Nephron (organoid): ENCODE data around the gene PON1.

Experiments used
- H3K27ac Mint-ChIP-seq, 3 experiments: 2 replicates each; pipeline ENCODE4 v1.8.0; 2020; ENCODE audit warnings: mixed read lengths in 3 of 3, mild to moderate bottlenecking in 2 of 3, moderate library complexity in 1 of 3
- H3K27me3 Mint-ChIP-seq: 2 replicates; pipeline ENCODE4 v1.8.0; 2021; ENCODE audit warnings: low read depth, mild to moderate bottlenecking, moderate library complexity, mixed read lengths
- H3K36me3 Mint-ChIP-seq: 2 replicates; pipeline ENCODE4 v1.8.0; 2020; ENCODE audit warnings: low read depth, mixed read lengths
- H3K4me1 Mint-ChIP-seq: 2 replicates; pipeline ENCODE4 v1.8.0; 2020; ENCODE audit warnings: mixed read lengths
- H3K4me3 Mint-ChIP-seq, 3 experiments: 2 replicates each; pipeline ENCODE4 v1.8.0; 2020; ENCODE audit warnings: mild to moderate bottlenecking in 3 of 3, mixed read lengths in 3 of 3, moderate library complexity in 2 of 3
- H3K9me3 Mint-ChIP-seq: 2 replicates; pipeline ENCODE4 v1.8.0; 2020; ENCODE audit warnings: mixed read lengths
- TF ChIP-seq, protein P1 (sequence below), 3 experiments: fragments of 200-600 bp; sonication (generic); IDR thresholded peaks; one replicate each; pipeline ENCODE4 v1.5.0; 2021; ENCODE audit warnings: antibody characterized with exemption in 3 of 3; ENCODE audit not compliant: unreplicated experiment in 3 of 3

PON1 gene

DNA sequence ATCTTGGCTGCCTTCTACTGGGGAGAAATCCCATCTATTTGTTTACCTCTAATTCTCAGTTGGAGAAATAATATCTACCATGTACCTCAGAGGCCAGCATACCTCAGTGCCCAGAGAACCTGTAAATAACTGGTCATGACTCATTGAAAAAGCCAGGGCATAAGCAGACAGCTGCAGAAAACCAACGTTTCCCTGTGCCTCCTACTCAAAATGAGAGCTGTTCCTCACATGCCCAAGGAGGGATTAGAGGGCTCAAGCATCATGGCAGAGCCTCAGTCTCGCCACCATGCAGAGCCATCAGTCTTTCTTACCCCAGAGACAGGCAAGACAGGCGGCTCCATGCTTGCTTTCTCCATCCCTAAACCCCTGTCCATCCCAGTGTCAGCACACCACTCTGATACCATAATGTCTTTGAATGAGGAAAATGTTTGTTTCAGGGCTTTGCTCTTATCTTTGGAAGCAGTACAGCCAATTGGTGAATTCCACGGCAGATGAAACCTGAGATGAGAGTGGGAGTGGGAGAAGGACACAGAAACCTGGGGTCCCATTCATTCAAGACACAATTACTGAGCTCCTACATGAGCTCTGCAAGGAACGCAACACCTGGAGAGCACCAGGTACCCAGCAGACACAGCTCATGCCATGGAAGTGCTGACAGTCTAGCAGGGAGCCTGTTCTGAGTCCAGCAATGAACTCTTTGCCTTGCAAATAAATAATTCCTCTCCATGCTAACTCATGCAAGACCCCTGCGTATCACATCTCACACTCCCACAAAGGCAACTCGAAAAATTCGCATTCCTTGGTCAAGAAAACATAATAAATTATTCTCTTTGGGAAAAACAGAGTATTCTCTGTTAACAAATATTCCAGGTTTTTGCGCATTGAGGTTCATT is 21.1 kb downstream of the PON1 start:
- H3K27me3 Mint-ChIP-seq = no peaks in the 10 kb centered on the region
- no peaks in the 10 kb centered on the region for H3K9me3 Mint-ChIP-seq
- H3K27ac Mint-ChIP-seq = peak overlapping the region; percentile 1 to 69 (median 26)
- no peak overlapping the region for H3K4me3 Mint-ChIP-seq
- H3K36me3 Mint-ChIP-seq = peaks cover 3% of the 10 kb centered on the region
- TF ChIP-seq, protein P1, sequence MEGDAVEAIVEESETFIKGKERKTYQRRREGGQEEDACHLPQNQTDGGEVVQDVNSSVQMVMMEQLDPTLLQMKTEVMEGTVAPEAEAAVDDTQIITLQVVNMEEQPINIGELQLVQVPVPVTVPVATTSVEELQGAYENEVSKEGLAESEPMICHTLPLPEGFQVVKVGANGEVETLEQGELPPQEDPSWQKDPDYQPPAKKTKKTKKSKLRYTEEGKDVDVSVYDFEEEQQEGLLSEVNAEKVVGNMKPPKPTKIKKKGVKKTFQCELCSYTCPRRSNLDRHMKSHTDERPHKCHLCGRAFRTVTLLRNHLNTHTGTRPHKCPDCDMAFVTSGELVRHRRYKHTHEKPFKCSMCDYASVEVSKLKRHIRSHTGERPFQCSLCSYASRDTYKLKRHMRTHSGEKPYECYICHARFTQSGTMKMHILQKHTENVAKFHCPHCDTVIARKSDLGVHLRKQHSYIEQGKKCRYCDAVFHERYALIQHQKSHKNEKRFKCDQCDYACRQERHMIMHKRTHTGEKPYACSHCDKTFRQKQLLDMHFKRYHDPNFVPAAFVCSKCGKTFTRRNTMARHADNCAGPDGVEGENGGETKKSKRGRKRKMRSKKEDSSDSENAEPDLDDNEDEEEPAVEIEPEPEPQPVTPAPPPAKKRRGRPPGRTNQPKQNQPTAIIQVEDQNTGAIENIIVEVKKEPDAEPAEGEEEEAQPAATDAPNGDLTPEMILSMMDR (IDR thresholded peaks at IDR 0.05; ENCODE audit: unreplicated experiment in 3 of 3) = no peak
- peaks cover 33% of the 10 kb centered on the region for H3K4me1 Mint-ChIP-seq

DNA sequence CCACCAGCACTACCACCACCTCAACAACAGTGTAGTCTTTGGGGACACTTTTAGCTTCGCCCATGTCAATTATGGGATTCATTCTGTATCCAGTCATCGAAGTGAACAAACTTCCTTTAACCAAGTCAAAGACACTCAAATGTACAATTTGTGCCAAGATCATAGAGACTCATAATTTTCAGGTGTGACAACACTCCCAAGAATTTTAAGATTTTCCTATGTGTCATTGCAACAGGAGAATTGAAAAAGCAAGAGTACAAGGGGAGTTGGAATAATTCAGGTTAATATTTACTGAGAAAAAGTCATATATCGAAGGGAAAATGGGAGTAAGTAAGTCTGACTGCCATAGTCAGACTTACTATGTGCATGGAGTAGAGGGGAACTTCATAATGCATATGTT is 26.2 kb downstream of the PON1 start:
- TF ChIP-seq, protein P1 (IDR thresholded peaks at IDR 0.05; ENCODE audit: unreplicated experiment in 3 of 3) = no peak
- Mint-ChIP-seq H3K9me3 (no peaks in the 10 kb centered on the region), H3K4me1 (peaks cover 10% of the 10 kb centered on the region), H3K27ac (no peak overlapping the region), H3K36me3 (peaks cover 7% of the 10 kb centered on the region), H3K27me3 (no peaks in the 10 kb centered on the region), H3K4me3 (no peak overlapping the region)

- TF ChIP-seq, protein P1 (IDR thresholded peaks at IDR 0.05; ENCODE audit: unreplicated experiment in 3 of 3) = no peak
- Mint-ChIP-seq H3K4me3 (no peak overlapping the region), H3K27me3 (no peaks in the 10 kb centered on the region), H3K9me3 (no peaks in the 10 kb centered on the region), H3K27ac (no peak overlapping the region), H3K36me3 (peaks cover 7% of the 10 kb centered on the region), H3K4me1 (no peaks in the 10 kb centered on the region)
Measured at GRCh38 chr7:95297041-95297440, 27.3 kb downstream of the PON1 start.

GRCh38 chr7:95296456-95296855 is 27.9 kb downstream of the PON1 start:
- H3K36me3 Mint-ChIP-seq = peaks cover 11% of the 10 kb centered on the region
- no peak overlapping the region for H3K4me3 Mint-ChIP-seq
- no peaks in the 10 kb centered on the region for H3K27me3 Mint-ChIP-seq
- H3K9me3 Mint-ChIP-seq = no peaks in the 10 kb centered on the region
- H3K27ac Mint-ChIP-seq = no peak overlapping the region
- H3K4me1 Mint-ChIP-seq = no peaks in the 10 kb centered on the region
- TF ChIP-seq, protein P1 (IDR thresholded peaks at IDR 0.05; ENCODE audit: unreplicated experiment in 3 of 3) = no peak

DNA sequence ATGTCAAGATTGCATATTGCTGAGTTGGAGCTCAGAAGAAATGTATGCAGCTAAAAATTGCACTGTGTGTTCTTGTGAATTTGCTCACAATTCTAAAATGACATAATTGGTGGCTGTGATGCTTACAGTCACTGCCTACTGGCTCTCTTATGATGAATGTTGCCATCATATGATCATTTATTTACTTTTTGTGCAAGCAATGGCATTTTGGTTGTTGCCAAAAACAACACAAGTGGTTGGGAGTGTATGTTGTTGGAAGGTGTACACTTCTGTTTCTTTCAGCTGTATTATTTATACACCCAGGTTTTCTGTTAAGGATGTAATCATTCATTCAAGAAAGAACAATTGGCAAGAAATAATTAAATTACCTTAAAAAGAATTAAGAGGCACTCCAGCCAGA is 28.9 kb downstream of the PON1 start:
- TF ChIP-seq, protein P1 (IDR thresholded peaks at IDR 0.05; ENCODE audit: unreplicated experiment in 3 of 3) = no peak
- H3K4me1 Mint-ChIP-seq = no peaks in the 10 kb centered on the region
- peaks cover 19% of the 10 kb centered on the region for H3K36me3 Mint-ChIP-seq
- H3K27ac Mint-ChIP-seq = no peak overlapping the region
- H3K4me3 Mint-ChIP-seq = no peak overlapping the region
- H3K27me3 Mint-ChIP-seq = no peaks in the 10 kb centered on the region
- no peaks in the 10 kb centered on the region for H3K9me3 Mint-ChIP-seq
